GM12878 (cell line): ENCODE data around the gene SIDT1. TPM values are rescaled to one million over a fixed set of nuclear protein-coding genes. Genes with fewer than 3 reads are reported as not detected.

ENCODE experiments used
- ATAC-seq: fragments of 200-7000 bp; cut with Tn5 transposase; 3 replicates; pipeline ENCODE4 v1.9.1; 2020; ENCODE audit warnings: mild to moderate bottlenecking, moderate library complexity
- BruUV-seq: library from RNA; stranded (reverse); fragments of 400-500 nt; replicated peaks from 2 replicates; lab custom pipeline; 2021; lab: Mats Ljungman, UMichigan
- CTCF ChIA-PET: fragments of 300-600 bp; sonication (Branson Sonifier 250); formaldehyde crosslinking; extraction: SDS; loops from one replicate; lab custom pipeline; 2021; ENCODE audit warnings: inconsistent platforms; lab: Yijun Ruan, JAX
- POLR2A ChIA-PET: fragments of 350-600 bp; formaldehyde crosslinking; extraction: SDS; loops from one replicate; lab custom pipeline; 2021; ENCODE audit warnings: inconsistent platforms; lab: Charles Lee
- RAD21 ChIA-PET: fragments of 300-600 bp; sonication (Branson Sonifier 250); formaldehyde crosslinking; loops from one replicate; lab custom pipeline; 2023; ENCODE audit warnings: antibody characterized with exemption; ENCODE audit not compliant: unreplicated experiment; lab: Charles Lee
- SMC1A ChIA-PET: fragments of 300-600 bp; sonication (Branson Sonifier 250); formaldehyde crosslinking; loops from one replicate; lab custom pipeline; 2023; ENCODE audit not compliant: unreplicated experiment, uncharacterized antibody; lab: Charles Lee
- DNase-seq: peaks from one replicate; pipeline ENCODE4 v3.0.0-alpha.2; 2011; ENCODE audit warnings: low read depth, low spot score
- FAIRE-seq: peaks from 3 replicates; lab custom pipeline; 2011; peaks lifted over from hg19 to GRCh38; lab: Jason Lieb, UNC
- H2AFZ ChIP-seq: 2 replicates; pipeline ENCODE4 v1.6.0; 2011; ENCODE audit warnings: low read depth, low read length, control low read depth; ENCODE audit not compliant: control insufficient read depth
- H3K27ac ChIP-seq: 2 replicates; pipeline ENCODE4 v1.5.1; 2011; ENCODE audit warnings: control low read depth; ENCODE audit not compliant: control insufficient read depth, insufficient read depth
- H3K27me3 ChIP-seq, 2 experiments: replicated peaks in 1 of 2; 2 replicates each; pipeline versions ENCODE4 v1.6.0 to v1.6.1; 2011; ENCODE audit warnings: low read length in 1 of 2; ENCODE audit not compliant: control insufficient read depth in 2 of 2, insufficient read depth in 2 of 2
- H3K36me3 ChIP-seq, 2 experiments: 2 replicates each; pipeline ENCODE4 v1.5.1; 2011; ENCODE audit warnings: low read length in 1 of 2; ENCODE audit not compliant: control insufficient read depth in 2 of 2, insufficient read depth in 2 of 2
- H3K4me1 ChIP-seq: 2 replicates; pipeline ENCODE4 v1.6.1; 2011; ENCODE audit warnings: mild to moderate bottlenecking, low read length, moderate library complexity, mixed read lengths; ENCODE audit not compliant: control insufficient read depth, insufficient read depth
- H3K4me2 ChIP-seq: 2 replicates; pipeline ENCODE4 v1.6.0; 2011; ENCODE audit warnings: control low read depth; ENCODE audit not compliant: control insufficient read depth, insufficient read depth
- H3K4me3 ChIP-seq: fragments of 200-600 bp; sonication (generic); 2 replicates; pipeline ENCODE4 v1.5.1; 2016
- H3K79me2 ChIP-seq: 2 replicates; pipeline ENCODE4 v1.6.0; 2011; ENCODE audit warnings: low read length; ENCODE audit not compliant: control insufficient read depth, insufficient read depth
- H3K9ac ChIP-seq: 2 replicates; pipeline ENCODE4 v1.8.0; 2011; ENCODE audit warnings: low read length, control low read depth, mixed read lengths; ENCODE audit not compliant: control insufficient read depth, insufficient read depth
- H3K9me3 ChIP-seq: replicated peaks from 3 replicates; pipeline ENCODE4 v1.5.1; 2011; ENCODE audit warnings: mild to moderate bottlenecking, low read length; ENCODE audit not compliant: control insufficient read depth, insufficient read depth
- H4K20me1 ChIP-seq: 2 replicates; pipeline ENCODE4 v1.6.0; 2011; ENCODE audit not compliant: control insufficient read depth, insufficient read depth
- ATF7 ChIP-seq: fragments of 450-650 bp; IDR thresholded peaks from 2 replicates; pipeline ENCODE4 v1.6.1; 2016; ENCODE audit warnings: low read depth, mild to moderate bottlenecking
- BMI1 ChIP-seq: fragments of 450-650 bp; IDR thresholded peaks from 2 replicates; pipeline ENCODE4 v1.6.1; 2016; ENCODE audit warnings: mild to moderate bottlenecking, moderate library complexity, borderline replicate concordance
- CBX5 ChIP-seq: sonication (generic); IDR thresholded peaks from 2 replicates; pipeline ENCODE4 v1.6.1; 2016; ENCODE audit warnings: low read depth, moderate library complexity, mild to moderate bottlenecking, inconsistent platforms
- ELK1 ChIP-seq: IDR thresholded peaks from 2 replicates; pipeline ENCODE4 v1.6.1; 2012; ENCODE audit warnings: low read depth, low read length, improper control_type of control experiment
- HDGF ChIP-seq: fragments of 450-650 bp; IDR thresholded peaks from 2 replicates; pipeline ENCODE4 v1.6.1; 2016; ENCODE audit warnings: antibody characterized with exemption
- KLF5 ChIP-seq: fragments of 450-650 bp; IDR thresholded peaks from 2 replicates; pipeline ENCODE4 v1.6.1; 2014; ENCODE audit warnings: mild to moderate bottlenecking; ENCODE audit not compliant: partially characterized antibody
- MTA3 ChIP-seq: IDR thresholded peaks from 2 replicates; pipeline ENCODE4 v1.6.1; 2012; ENCODE audit warnings: low read length, inconsistent platforms, borderline replicate concordance
- NFIC ChIP-seq: IDR thresholded peaks from 2 replicates; pipeline ENCODE4 v1.6.1; 2012; ENCODE audit warnings: low read depth, mild to moderate bottlenecking, inconsistent platforms, low read length, moderate library complexity
- NFYA ChIP-seq: IDR thresholded peaks from 2 replicates; pipeline ENCODE4 v1.6.1; 2011; ENCODE audit warnings: low read depth, mild to moderate bottlenecking, low read length, improper control_type of control experiment, borderline replicate concordance
- NR2C1 ChIP-seq: fragments of 450-650 bp; IDR thresholded peaks from 2 replicates; pipeline ENCODE4 v1.6.1; 2017; ENCODE audit warnings: antibody characterized with exemption, mild to moderate bottlenecking, moderate library complexity
- RFX5 ChIP-seq: IDR thresholded peaks from 2 replicates; pipeline ENCODE4 v1.6.1; 2011; ENCODE audit warnings: low read depth, low read length, improper control_type of control experiment
- SPI1 ChIP-seq: IDR thresholded peaks from 2 replicates; pipeline ENCODE4 v1.6.1; 2011; ENCODE audit warnings: low read depth, mild to moderate bottlenecking, low read length, moderate library complexity, borderline replicate concordance; ENCODE audit not compliant: insufficient read depth
- SREBF2 ChIP-seq: IDR thresholded peaks from 2 replicates; pipeline ENCODE4 v1.6.1; 2012; ENCODE audit warnings: mild to moderate bottlenecking, low read length
- TAF1 ChIP-seq: IDR thresholded peaks from 2 replicates; pipeline ENCODE4 v1.6.1; 2011; ENCODE audit warnings: mild to moderate bottlenecking, low read depth, low read length, borderline replicate concordance
- TBL1XR1 ChIP-seq: IDR thresholded peaks from 2 replicates; pipeline ENCODE4 v1.6.1; 2012; ENCODE audit warnings: low read depth, low read length, improper control_type of control experiment
- ZBTB11 ChIP-seq: fragments of 450-650 bp; formaldehyde crosslinking; IDR thresholded peaks from 2 replicates; pipeline ENCODE4 v1.5.0; 2022; ENCODE audit warnings: mild to moderate bottlenecking, missing genetic modification characterization
- WGBS: methylation state at CpG from one replicate; pipeline ENCODE4 v1.1.6; 2016; ENCODE audit warnings: low lambda C conversion rate; ENCODE audit not compliant: insufficient replicate concordance, insufficient coverage; ENCODE audit errors: missing lambda C conversion rate; 5-methylcytosine and 5-hydroxymethylcytosine counted together
- in situ Hi-C: fragments of 300-500 bp; cut with MboI; formaldehyde crosslinking; loops from 9 replicates; pipeline ENCODE4 v1.14.3; 2018; ENCODE audit warnings: mixed read lengths
- intact Hi-C: fragments of 100-400 bp; cut with micrococcal nuclease; formaldehyde crosslinking; loops from one replicate; pipeline ENCODE4 v1.14.2; 2022; ENCODE audit not compliant: unreplicated experiment
- polyA plus RNA-seq, 11 experiments: library from polyadenylated mRNA; depleted of rRNA in 4 of 11; unstranded in 6 of 11; stranded (reverse) in 5 of 11; fragments of >200 nt; fragmentation: Nextera tagmentation in 4 of 11; fragmentation: Illumina TruSeq in 1 of 11; extraction: Ambion mirVana in 4 of 11; extraction: Trizol in 1 of 11; gene quantifications; 1 replicate in 1 of 11; 2 replicates in 10 of 11; pipeline versions ENCODE4 v1.2.1 to v1.2.3, GENCODE V29; 2011 to 2016; ENCODE audit warnings: inconsistent platforms in 2 of 11, missing spikeins in 2 of 11, low read depth in 1 of 11
- total RNA-seq, 4 experiments: library from RNA; depleted of rRNA in 3 of 4; stranded (reverse); fragments of >200 nt in 3 of 4; fragmentation: Illumina TruSeq in 1 of 4; extraction: Trizol in 1 of 4; gene quantifications; 2 replicates each; pipeline versions ENCODE4 v1.2.1 to v1.2.3, GENCODE V29; 2013 to 2021
- TF ChIP-seq, protein P1 (sequence below): fragments of 150-350 bp; IDR thresholded peaks from 2 replicates; pipeline ENCODE4 v1.6.1; 2014; ENCODE audit warnings: mild to moderate bottlenecking, low read depth, low read length

The SIDT1 gene
- total and polyA plus RNA-seq, 10 of the 15 experiments (the other 5 are each of a cell fraction or from before 2014, with no cell fraction given): 3.0 to 45.0 (median 26.6) TPM

DNA sequence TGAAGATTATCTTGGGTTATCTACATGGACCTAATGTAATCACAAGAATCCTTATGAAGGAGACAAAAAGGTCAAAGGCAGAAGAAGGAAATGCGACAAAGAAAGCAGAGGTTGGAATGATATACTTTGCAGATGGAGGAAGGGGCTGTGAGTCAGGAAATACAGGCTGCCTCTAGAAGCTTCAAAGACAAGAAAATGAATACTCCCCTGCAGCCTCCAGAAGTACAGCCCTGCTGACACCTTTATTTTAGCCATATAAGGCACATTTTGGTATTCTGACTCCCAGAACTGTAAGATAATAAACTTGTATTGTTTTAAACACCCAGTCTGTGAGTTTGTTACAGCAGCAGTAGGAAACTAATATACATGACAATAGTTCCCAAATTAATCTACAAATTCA is 58.6 kb downstream of the SIDT1 start (continued):
- TF ChIP-seq ZBTB11 (CRISPR knock-in tag): no peak
- no peak for TF ChIP-seq NR2C1
- no peak for TF ChIP-seq TBL1XR1
- no peak for TF ChIP-seq BMI1
- no peak for TF ChIP-seq CBX5
- no peak for TF ChIP-seq TAF1
- no peak for TF ChIP-seq NFIC
- TF ChIP-seq, all 136 proteins: peak for 0

- BruUV-seq: no TSS peak
- ATAC-seq (no peak), DNase-seq (no peak), FAIRE-seq (no peak)
- Histone ChIP-seq H4K20me1 (no peaks in the 10 kb centered on the region), H3K79me2 (no peaks in the 10 kb centered on the region), H3K27me3 (no peaks in the 10 kb centered on the region), H3K9ac (no peak overlapping the region), H3K4me1 (no peaks in the 10 kb centered on the region), H3K36me3 (peaks cover 0 to 42% of the 10 kb centered on the region in 2 experiments; a peak in 3 of 4 replicates), H2AFZ (no peak overlapping the region), H3K27ac (no peak overlapping the region), H3K9me3 (no peaks in the 10 kb centered on the region), H3K4me3 (no peak overlapping the region), H3K4me2 (no peak overlapping the region)
- ChIA-PET CTCF (no interaction called here), SMC1A (no interaction called here), RAD21 (no interaction called here), POLR2A (no interaction called here)
- WGBS: 61% methylated on average over 2 of the region's 2 CpGs
- in situ Hi-C loops: no loop called here
- intact Hi-C loops: no loop called here
- no peak for TF ChIP-seq SREBF2
- TF ChIP-seq HDGF: no peak
- no peak for TF ChIP-seq ATF7
- no peak for TF ChIP-seq KLF5
- TF ChIP-seq RFX5: no peak
- no peak for TF ChIP-seq SPI1
- TF ChIP-seq, protein P1, sequence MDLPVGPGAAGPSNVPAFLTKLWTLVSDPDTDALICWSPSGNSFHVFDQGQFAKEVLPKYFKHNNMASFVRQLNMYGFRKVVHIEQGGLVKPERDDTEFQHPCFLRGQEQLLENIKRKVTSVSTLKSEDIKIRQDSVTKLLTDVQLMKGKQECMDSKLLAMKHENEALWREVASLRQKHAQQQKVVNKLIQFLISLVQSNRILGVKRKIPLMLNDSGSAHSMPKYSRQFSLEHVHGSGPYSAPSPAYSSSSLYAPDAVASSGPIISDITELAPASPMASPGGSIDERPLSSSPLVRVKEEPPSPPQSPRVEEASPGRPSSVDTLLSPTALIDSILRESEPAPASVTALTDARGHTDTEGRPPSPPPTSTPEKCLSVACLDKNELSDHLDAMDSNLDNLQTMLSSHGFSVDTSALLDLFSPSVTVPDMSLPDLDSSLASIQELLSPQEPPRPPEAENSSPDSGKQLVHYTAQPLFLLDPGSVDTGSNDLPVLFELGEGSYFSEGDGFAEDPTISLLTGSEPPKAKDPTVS: no peak
- TF ChIP-seq NFIC: no peak
- TF ChIP-seq ELK1: no peak
- no peak for TF ChIP-seq NFYA
- no peak for TF ChIP-seq MTA3
Observed at GRCh38 chr3:113594066-113594465, 61.7 kb downstream of the SIDT1 start.
